ENCODE data around the gene SORCS3.

Gene SORCS3

DNA sequence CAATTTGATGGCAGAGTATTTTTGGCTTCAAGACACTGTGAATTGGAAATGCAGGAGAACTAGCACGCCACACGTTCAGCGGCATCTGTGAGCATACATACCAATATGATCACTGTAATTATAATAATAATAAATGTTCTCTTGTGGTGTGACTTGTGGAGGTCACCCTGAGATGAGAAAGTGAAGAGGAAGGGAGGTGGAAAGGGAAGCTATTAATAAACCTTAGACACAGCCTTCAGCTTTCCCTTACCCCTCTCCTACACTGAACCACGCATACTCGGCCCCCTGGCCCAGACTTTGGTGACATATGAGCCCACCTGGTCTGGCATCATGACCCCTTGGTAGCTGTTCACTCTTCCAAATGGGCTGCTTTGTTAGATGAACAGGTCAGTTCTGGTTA lies 139.1 kb downstream of the SORCS3 start:
- DNase-seq, result no peak

DNA sequence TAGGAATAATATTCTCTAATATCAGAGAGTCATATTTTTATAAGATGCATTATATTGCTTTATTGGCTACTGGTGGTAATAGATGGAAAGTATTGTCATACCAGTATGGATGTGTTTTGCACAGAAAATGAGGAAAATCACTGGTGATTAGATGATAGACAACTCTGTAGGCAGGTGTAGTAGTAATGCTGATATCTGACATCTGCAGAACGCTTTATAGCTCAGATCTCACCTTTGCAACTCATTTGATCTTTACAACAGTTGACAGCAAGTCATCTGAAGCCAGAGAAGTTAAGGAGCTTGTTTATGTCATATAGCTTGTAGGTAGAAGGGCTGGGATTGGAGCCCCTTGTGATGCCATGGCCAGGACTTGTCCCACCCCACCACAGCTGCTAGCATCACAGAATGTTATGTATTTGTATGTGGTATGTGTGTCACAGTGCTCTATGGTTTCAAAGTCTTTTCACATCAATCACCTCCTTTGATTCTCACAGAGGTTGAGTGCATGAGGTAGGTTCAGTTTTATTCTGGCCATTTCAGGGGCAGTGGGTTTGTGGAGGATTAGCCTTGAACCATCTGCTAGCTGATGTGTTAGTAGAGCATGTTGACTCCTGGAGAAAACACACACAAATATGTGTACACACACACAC lies 140.0 kb downstream of the SORCS3 start:
- no peak for DNase-seq

DNA sequence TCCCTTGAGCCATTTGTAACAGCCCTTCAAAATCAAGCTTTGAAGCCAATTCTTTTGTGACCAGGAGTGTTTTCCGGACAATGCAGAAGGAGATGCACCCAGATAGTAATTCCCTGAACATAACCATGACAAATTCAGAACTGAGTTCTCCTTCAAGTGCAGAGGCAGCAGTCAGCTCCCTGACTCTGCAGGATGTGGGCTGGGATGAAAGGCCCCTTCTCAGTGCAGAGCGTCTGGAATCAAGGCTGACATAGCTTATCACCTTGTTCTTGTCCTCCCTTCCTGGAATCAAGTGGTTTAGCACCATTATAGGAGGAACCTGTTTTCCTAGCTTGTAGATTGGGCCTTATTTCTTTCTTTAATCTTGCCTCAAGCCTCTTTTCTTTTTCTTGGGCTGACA lies 143.4 kb downstream of the SORCS3 start:
- no peak for DNase-seq

DNA sequence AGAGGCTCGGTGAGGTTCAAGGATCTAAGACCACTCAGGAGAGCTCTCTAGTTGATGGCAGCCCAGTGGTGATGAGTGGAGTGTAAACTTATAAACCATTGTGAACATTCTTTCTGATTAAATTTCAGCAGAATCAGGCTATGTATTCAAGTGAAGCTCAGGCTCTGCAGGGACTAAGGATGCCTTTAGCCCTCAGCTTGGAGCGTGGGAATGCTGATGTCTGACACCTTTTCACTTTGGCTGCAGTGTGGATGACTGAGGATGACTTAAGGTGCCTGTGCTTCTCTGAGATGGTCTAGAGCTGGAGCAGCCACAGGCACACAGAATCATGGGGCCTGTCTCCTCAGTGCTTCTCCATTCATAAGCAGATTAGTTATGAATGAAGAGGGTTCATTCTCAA lies 150.4 kb downstream of the SORCS3 start:
- DNase-seq, result no peak

DNA sequence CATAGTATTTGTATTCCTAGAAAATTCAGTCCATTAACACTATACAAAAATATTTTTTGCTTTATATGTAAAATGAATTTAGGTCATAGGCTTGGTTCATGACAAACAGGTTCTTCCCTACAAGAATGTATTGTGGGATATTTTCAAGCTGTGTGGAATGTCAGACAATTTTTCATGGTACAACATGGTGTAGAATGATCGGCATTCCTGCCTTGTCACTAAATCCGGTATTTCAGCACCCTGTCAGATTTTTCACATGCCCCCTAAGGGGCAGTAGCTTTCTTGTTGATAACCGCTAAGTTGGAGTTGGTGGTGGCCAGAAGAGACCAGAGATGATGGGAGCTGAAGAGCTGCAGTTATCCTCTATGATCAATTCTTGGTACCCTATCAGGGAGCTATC lies 154.3 kb downstream of the SORCS3 start:
- no peak for DNase-seq

DNA sequence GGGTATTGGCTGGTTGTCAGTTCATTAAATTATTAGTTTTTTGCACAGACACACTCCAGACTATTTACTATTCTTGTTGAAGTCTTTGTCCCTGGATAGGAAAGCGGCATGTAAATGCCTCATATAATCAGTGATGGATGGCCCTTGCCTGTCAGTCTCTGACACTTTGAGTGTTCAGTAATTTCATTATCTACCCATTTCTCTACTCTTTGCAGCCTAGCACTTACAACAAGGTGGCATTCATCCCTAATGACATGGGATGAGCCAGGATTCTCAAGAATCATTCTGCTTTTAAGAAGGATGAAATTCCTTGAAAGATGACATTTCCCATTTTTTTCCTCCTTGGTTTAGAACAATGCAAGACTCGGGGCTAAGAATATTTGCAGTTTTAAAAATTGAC lies 155.7 kb downstream of the SORCS3 start:
- no peak for DNase-seq

DNA sequence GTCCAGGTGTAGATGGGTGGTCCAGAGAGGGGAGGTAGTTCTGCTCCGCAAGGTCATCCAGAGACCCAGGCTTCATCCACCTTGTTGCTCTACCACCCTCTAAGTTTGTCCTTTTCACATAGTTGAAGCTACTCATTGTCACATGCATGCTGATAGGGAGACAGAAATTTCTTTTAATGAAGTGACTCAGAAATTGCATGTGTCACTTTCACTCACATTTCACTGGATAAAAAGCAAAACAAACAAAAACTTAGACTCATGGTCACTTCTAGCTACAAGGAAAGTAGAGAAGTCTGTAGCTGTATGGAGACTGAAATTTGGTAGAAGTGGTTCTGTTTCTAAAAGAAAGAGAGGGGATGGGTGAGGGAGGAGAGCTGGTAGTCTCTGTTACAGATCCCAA lies 161.9 kb downstream of the SORCS3 start:
- DNase-seq, result no peak

DNA sequence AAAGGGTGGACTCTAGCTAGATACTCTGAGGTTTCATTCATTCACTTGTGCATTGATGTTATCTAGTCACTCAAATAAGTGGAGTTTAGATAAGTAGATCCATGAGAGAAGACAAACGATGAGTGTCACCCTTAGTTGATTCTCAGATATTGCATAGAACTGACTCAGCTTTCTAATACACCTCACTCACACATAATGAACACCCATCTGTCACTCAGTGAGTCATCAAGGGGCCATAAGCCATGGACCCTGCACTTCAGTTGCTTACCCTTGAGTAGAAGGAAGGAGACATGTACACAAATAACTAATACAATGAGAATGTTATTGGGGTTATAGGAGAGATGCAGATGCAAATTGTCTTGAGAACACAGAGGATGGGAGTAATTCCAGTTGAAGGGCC lies 163.8 kb downstream of the SORCS3 start:
- DNase-seq, result no peak

DNA sequence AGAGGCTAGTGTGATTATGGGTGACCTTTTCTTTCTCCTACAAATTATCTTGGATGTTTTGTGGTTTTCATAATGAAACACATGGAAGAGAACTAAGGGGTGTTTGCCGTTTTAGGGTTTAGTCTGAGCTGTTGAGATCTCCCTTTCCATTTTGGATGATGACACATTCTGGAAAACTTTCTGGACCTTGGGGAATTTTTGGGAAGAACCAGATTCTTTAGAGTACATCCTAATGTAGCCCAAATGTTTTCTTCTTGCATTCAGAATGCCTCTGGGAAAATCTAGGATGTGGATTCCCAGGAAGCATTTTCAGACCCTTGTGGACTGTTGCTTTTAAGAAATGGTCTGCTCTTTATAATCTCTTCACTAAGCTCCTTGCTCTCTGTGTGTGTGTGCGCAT lies 165.7 kb downstream of the SORCS3 start:
- no peak for DNase-seq

DNA sequence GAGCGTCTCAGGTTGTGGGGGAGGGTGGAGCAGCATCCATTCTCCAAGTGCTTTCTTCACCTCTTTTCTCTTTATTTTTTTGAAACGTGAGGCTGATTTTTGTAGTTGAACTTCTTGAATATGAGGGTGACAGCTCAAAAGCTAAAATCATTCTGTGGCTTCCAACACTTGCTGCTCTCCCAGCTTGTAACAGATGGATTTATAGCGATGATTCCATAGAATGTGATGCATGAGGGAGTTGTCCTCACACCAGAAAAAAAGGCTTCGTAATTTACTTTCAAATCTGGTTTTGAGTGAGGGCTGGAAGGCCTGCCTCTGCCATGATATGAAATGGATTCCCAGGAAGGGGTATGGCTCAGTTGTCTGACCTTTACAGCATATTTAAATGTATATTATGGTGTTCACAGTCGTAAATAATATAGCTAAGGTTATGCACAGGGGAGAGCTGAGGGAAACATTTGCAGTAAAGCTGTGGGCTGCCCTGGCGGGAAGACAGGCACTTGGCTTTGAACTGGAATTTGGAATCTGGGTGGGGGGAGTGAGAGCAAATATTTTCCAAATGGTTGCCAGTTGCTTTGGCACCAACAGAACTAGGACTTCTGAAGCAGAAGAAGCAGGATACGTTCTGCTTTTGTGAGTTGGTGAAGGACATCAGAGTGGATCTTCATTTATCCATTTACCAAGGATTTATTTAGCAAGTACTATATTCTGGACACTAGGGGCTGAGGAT lies 166.7 kb downstream of the SORCS3 start:
- DNase-seq, result no peak

DNA sequence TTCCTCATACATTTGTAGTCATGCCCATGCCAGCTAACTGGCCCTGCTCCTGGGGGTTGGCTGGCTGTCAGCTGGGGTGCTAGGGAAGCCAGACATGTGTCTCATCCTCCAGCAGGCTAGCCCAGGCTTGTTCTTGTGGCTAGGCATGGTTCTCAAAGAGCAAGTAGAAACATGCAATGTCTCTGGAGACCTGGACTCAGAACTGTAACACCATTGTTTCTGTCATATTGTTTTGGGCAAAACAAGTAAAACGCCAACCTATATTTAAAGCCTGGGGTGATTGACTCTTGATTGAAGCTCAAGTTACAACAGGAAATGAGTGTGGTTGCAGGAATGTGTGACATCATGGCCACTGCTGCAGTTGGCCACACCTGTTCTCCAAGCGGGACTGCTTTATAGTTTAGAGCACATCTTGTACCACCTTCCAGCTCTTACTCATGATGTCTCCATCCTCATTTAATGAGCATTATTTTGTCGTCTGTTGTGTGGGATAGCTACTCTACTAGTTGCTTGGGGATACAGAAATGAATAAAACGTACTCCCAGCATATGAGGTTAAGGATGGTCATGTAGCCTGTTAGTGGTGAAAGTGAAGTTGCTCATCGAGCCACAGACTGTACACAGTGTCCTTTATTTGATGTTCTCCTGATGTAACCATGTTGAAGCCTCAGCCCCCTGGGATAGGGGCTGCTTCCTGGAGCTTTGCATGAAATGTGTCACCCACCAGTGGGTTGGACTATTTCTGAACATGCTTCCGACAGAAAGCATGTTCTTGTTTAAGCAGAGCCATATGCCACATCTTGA lies 168.4 kb downstream of the SORCS3 start:
- no peak for DNase-seq

DNA sequence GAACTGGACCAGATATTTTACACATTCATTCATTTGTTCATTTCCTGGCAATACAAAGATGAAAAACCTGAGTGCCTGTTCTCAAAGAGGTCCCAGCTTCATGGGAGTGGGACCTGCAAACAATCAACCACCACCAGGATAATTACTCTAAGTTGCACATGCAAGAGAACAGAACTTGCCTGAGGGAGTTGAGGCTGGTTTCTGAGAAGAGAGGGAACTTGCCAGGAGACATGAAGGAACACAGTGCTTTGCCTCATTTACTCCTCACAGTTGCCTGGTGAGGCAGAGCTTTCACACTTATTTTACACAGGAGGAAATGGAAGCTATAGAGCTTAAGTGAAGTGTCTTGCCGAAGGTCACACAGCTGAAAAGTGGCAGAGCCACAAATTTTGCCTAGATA lies 170.1 kb downstream of the SORCS3 start:
- no peak for DNase-seq

DNA sequence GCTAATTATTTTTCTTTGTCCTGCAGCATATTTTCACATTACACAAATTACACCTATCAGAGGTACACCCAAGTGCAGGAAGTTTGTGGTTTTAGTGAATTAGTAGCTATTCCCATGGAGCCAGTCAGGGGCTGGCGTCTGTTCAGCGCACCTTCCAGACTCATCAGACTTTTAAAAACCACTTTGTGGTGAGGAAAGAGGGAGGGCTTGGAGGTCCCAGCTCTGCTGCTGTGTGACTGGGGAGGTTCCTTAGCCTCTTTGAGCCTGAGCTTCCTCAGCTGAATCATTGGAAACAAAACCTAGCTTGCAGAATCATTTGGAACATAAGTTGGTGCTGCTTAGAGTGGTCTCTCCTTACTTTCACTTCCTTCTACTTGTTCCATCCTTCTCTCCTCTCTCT lies 175.4 kb downstream of the SORCS3 start:
- DNase-seq, result no peak

DNA sequence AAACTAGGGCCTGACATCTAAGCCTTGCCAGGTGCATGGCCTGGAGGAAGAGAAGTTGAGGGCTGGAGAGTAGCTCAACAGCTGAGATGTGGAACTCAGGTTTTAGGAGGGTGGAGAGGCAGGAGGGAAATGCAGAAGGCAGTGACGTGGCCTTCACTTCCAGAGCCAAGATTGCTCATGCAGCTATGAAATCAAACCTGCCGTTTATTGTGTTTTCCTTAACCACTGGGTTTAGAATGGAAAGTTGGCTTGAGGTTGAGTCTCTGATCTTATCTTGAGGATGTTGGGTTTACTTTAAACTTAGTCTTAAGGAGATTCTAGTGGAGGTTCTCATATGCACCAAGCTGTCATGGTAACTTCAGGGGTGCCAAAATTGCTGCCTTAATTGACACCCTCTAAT lies 178.6 kb downstream of the SORCS3 start:
- DNase-seq, result no peak

DNA sequence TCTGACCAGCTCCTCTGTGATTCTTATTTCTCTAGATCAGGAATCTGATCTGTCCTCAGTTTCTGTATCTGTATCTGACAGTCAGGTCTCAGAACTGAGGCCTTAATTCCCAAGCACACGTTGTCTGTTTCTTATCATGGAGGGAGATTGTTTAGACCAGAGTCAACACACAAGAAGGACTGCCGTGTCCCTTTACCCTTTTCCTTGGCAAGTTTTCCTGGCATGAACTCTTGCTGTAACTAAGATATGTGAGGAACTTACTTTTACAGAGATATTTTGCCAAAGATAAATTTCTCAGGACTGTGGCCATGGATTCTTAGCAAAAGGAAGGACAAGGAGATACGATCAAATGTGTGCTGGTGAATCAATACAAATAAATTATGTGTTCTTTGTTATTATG lies 181.0 kb downstream of the SORCS3 start:
- no peak for DNase-seq

DNA sequence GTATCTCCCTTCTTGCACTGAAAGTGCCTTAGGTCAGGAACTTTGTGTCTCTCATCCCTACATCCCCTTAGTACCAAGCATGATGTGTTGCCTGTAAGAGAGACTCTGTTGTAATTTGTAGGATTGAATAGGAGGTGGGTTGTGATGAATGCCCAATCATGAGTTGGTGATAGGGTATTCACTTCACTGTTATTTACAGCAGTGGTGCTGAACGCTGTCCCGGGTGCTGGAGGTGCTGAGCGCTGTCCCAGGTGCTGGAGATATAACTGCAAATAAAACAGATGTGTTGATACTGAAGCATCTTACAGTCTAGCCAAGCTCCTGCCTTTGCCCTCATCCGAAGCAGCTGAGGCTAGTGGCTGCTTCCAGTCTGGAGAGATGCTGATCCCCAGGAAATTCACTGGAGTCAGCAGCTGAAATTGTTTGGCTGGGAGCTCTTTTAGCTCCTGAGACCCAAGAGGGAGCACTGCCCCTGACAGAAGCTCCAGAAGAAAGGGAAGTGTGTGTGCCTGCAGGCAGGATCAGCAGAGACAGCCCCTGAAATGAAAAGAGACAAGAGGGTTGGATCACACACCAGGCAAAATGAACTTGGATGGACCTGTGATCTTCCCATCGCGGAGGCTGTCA lies 183.4 kb downstream of the SORCS3 start:
- no peak for DNase-seq

DNA sequence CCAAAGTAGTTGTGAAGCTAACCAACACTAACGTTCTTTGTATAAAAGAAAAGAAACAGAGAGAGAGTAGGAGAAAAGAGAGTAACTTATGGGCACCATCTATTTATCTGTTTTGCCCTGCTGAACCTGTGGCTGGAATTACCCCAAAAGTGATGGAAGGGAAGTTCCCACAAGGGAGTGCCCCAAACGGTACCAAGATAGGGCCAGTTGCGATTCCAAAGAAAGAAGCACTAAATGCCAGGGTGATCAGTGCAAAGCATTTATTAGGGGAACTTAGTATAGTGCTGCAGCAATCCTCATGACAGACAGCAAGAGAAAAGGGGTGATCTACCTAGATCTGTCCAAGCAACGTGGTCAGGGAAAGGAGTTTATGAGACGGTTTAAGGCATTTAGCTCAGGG lies 190.2 kb downstream of the SORCS3 start:
- DNase-seq, result no peak

DNA sequence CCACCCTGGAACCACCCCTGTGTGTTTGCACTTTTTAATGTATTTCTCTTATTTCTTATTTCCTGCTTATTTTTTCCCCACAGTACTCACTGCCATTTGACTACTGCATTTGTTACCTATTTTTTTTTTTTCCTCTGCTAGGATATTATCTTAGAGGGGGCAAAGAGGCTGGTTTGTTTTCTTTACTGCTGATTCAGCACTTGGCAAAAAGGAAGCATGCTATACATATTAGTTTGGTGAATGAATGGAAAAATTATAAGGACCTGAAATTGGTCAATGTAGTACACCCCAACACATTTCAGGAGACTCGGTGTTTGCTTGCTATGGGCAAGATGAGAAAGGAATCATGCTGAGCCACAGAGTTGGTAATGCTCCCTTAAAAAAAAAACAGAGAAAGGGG lies 193.5 kb downstream of the SORCS3 start:
- DNase-seq, result no peak

DNA sequence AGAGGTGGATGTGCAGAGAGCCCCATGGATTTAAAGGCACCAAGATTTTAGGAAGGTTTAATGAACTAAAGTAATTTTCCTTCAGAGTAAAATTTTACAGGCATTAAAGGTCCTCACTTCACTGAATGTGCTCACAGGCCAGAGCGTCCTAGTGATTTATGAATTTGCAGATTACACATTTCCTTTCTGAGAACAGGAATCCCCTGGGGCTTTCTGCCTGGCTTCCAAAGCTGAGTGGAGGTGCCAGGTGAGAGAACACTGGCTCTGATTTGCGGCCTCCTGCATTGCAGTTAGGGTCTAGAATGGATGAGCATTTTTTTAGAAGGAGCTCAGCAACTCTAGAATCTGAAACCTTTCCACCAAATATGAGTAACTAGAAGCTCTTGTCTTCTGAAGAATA lies 194.3 kb downstream of the SORCS3 start:
- DNase-seq, result no peak

DNA sequence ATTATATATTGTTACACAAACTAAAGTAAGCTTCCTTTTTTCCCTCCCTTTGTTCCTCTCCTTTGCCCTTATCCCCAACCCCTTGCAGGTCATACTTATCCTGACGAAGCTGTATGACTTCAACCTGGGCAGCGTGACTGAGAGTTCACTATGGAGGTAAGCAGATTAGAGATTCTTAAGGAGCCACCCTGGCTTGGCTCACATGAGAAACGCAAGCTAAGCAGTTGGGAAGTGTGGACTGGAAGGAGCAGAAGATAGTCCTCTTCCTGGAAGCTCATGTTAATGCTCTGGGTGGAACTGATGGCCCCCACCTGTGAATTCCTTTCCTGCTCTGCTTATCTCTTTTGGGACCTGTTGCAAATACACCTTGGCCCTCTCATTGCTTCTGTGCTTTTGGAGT lies 201.6 kb downstream of the SORCS3 start:
- no peak for DNase-seq

DNA sequence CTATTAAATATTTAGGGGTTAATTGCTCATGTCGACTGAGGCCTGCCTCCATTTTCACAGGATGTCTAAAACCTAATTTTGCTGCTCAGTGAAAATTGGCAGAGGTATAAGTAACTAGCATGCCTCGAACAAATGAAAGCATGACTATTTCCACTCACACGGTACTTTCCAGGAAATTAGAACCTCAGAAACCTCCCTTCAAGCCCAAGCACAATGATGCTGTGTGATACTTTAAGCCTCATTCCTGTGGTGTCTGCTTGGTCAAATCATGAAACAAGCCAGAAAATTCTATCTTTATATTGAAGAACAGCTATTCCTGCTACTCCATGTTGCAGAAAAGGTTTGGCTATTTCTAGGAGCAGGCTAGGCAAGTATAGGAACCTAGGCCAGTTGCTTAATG lies 203.0 kb downstream of the SORCS3 start:
- no peak for DNase-seq

DNA sequence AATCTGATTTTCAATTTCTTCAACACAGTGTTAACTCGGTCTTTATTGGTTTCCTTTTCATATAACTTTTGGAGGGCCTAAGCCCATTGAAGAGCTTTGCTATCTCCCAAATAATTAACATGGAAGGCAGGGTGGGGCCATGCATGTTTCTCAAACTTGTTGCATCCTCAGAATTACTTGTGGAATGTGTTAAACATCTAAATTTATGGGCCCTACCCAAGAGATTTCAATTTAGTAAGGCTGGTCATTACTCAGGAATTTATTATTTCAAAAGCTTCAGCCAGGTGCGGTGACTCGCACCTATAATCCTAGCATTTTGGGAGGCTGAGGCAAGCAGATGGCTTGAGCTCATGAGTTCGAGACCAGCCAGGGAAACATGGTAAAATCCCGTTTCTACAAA lies 208.9 kb downstream of the SORCS3 start:
- no peak for DNase-seq

DNA sequence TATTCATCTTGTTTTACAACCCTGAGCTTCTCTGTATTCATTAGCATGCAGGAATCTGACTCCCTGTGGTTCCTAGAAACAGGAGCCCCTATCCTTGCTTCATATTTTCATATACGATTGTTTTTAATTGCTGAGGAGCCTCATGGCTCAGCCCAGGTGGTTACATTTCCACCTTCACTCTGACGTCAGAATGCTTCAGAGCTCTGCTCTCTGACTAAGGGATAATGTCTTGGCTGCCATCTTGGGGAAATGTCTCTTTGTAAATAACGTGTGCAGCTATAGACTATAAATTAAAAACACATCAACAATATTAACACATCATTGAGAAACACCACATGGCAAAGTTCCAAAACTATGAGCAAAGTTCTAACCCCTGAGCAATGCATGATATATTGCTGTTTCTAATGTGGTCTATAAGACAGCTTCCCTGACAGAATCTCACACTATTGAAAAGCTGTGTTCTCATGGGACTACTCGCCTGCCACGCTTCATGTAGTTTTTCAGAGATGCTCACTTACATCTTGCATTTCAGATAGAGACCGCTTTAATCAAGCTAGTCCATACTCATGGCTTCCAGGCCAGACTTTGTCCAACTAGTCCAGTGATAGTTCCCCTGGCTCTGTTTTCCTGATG lies 227.0 kb downstream of the SORCS3 start:
- DNase-seq, result no peak

Measured in SIG-M5 (cell line).